ENCODE measurements around the gene CLEC16A. TPM values are rescaled to one million over a fixed set of nuclear protein-coding genes. Genes with fewer than 3 reads are reported as not detected.

The CLEC16A gene
- total RNA-seq, 4 donors from 2014 or later, result 20.2 to 28.8 (median 22.8) TPM

DNA sequence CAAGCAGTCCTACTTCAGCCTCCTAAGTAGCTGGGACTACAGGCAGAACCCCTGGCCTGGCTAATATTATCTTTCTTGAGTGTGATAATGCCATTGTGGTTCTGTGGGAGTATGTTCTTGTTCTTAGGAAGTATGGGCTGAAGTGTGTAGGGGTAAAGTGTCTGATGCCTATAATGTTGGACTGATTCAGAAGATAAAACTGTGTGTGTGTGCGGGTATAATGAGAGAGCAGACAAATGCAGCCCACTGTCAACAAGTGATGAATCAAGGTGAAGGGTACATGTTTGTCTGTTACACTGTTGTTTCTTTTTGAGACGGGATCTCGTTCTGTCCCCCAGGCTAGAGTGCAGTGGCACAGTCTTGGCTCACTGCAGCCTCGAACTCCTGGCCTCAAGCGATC lies 127.5 kb downstream of the CLEC16A start:
- TF ChIP-seq, protein P1, sequence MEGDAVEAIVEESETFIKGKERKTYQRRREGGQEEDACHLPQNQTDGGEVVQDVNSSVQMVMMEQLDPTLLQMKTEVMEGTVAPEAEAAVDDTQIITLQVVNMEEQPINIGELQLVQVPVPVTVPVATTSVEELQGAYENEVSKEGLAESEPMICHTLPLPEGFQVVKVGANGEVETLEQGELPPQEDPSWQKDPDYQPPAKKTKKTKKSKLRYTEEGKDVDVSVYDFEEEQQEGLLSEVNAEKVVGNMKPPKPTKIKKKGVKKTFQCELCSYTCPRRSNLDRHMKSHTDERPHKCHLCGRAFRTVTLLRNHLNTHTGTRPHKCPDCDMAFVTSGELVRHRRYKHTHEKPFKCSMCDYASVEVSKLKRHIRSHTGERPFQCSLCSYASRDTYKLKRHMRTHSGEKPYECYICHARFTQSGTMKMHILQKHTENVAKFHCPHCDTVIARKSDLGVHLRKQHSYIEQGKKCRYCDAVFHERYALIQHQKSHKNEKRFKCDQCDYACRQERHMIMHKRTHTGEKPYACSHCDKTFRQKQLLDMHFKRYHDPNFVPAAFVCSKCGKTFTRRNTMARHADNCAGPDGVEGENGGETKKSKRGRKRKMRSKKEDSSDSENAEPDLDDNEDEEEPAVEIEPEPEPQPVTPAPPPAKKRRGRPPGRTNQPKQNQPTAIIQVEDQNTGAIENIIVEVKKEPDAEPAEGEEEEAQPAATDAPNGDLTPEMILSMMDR (IDR thresholded peaks at IDR 0.05; ENCODE audit: low read depth), result no peak

DNA sequence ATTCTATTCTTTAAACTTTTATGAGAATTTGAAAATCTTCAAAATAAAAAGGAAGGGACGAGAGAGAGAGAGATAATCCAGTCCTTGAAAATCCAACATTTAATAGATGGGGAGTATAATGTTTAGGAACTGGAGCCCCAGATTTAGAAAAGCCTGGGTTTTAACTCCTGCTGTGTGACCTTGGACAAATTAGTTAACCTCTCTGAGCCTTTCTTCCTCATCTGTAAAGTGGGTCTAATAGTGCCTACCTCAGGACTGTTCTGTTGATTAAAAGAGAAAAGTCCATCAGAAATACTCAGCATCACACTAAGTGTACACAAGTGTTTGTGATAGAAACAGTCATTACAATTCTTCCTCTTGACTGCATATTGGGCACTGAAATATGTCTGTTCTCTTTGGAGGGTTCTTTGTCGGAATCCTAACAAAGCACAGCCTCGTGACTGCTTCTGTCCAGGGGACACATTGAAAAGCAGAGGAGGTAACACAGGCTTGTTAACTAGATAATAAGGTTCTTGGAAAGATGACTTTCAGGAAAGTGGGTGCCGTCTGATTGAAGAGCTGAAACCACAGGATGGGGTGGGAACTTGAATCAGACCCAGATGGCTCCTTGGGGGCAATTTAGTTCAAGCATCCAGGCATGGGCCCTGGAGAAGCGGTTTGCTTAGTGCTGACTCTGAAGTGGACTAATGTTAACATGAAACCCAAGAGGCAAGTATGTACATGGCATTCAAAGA lies 128.2 kb downstream of the CLEC16A start:
- TF ChIP-seq, protein P1 (IDR thresholded peaks at IDR 0.05; ENCODE audit: low read depth), result no peak

DNA sequence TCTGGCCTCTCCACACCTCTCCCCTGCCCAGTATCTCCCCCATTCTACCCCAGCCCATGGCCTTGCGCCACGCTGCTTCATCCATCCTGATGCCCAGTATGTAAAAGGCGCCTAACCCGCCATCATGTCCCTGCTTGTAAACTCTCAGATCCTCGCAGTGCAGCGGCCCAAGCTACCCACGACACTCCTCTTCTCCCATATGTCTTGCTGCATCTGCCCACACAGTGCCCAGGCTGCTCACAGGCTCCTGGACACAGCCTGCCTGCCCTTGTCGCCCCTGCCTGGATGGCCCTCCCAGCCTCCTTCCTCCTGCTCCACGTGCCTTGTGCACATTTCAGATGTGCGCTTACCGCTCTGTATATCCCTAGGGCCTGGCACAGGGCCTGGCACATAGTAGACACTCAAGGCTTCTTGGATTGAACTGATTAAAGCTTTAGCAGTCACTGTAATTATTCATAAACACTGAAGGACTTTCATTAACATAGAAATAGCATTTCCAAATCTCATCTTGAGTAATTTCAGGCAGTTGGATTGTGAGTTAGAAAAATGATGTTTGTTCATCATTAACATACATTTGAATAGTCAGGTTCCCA lies 129.1 kb downstream of the CLEC16A start:
- TF ChIP-seq, protein P1 (IDR thresholded peaks at IDR 0.05; ENCODE audit: low read depth), result no peak

DNA sequence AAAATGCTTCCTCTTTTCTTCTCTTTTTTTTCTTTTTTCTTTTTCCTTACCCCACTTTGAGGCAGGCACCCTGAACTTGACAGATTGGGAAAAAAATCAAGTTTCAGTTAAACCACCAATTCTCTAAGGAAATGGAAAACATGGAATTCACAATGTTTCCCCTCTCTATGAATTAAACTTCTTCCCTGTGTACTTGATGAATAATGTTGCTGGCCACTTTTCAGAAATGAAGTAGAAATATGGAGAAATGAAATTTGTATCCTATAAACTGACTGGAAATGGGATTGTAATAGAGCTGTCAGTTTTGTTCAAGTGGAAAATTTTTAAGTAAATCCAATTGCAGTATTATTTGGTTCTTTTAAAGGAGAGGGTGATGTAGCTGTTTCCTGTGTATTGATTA lies 129.8 kb downstream of the CLEC16A start:
- TF ChIP-seq, protein P1 (IDR thresholded peaks at IDR 0.05; ENCODE audit: low read depth), result no peak

DNA sequence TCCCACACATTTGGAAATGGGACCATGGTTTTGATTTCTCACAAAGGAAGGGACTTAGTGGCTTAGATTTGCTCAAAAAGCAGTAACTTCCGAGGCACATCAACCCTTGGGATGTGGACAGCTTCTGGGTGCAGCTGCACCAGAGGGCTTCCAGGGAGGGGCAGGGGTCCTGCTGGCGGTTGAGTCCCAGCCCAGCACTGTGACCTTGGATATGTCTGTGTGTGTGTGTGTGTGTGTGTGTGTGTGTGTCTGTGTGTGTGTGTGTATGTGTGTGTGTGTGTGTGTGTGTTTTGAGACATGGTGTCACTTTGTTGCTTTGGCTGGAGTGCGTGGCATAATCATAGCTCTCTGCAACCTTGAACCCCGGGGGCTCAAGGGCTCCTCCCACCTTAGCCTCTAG lies 130.8 kb downstream of the CLEC16A start:
- TF ChIP-seq, protein P1 (IDR thresholded peaks at IDR 0.05; ENCODE audit: low read depth), result no peak

DNA sequence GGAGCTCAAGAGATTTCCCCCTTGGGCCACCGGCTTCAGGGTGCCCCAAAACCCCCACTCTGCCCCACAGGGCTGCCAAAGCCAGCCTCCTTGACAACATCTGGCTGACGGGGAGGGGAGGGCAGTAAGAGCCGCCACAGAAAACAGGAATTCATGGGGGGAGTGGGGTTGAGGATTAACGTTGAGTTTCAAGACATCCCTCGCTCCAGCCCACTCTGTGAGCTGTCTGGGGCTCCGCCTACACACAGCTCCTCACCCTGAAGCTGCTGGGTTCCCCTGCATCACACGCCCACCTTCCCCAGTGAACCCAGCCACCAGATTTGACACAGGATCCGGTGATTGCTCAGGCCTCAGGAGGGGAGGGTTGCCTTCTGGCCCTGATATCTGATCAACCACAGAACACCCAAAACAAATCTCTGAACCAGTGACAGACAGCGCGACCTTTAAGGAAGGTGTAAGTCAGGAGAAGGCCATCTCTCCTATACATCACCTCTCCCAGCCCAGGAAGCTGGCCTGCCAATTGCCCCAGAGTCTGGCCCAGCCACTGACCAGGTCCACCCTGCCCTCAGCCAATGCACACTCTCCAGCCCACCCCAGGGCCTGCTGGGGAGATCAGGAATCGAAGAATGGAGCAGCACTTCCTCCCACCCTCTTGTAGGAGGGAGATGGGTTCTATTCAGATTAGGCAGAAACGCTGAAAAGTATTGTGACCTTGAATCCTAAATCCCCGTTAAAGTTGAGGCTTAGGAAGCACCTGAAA lies 132.1 kb downstream of the CLEC16A start:
- TF ChIP-seq, protein P1 (IDR thresholded peaks at IDR 0.05; ENCODE audit: low read depth), result no peak

GRCh38 chr16:11078812-11079459 lies 134.6 kb downstream of the CLEC16A start:
- TF ChIP-seq, protein P1 (IDR thresholded peaks at IDR 0.05; ENCODE audit: low read depth), result no peak
